CD8-positive, alpha-beta memory T cell (primary cell): Measurements from ENCODE around the gene CDC42BPB. TPM values are rescaled to one million over a fixed set of nuclear protein-coding genes. Genes with fewer than 3 reads are reported as not detected.

Experiments
- CTCF ChIA-PET: fragments of 350-600 bp; sonication (Branson Sonifier 250); formaldehyde crosslinking; loops from one replicate; lab custom pipeline; 2021; ENCODE audit warnings: antibody characterized with exemption; lab: Charles Lee
- POLR2A ChIA-PET: fragments of 350-600 bp; sonication (Branson Sonifier 250); formaldehyde crosslinking; loops from one replicate; lab custom pipeline; 2021; ENCODE audit warnings: antibody characterized with exemption; lab: Charles Lee
- DNase-seq, 5 donors: peaks; one replicate each; pipeline versions ENCODE4 v3.0.0 to v3.0.0-alpha.2; 2020 to 2022; ENCODE audit warnings: mixed read lengths in 1 of 5
- H3K27ac ChIP-seq: one replicate; pipeline ENCODE4 v1.7.0; 2013; ENCODE audit warnings: low read depth, mild to moderate bottlenecking, low read length, moderate library complexity
- H3K27me3 ChIP-seq: 2 replicates; pipeline ENCODE4 v1.7.0; 2013; ENCODE audit warnings: low read length, mild to moderate bottlenecking; ENCODE audit not compliant: insufficient read depth, poor library complexity, severe bottlenecking
- H3K36me3 ChIP-seq: 2 replicates; pipeline ENCODE4 v1.7.0; 2013; ENCODE audit warnings: mild to moderate bottlenecking, low read length, moderate library complexity; ENCODE audit not compliant: insufficient read depth
- H3K4me1 ChIP-seq: 2 replicates; pipeline ENCODE4 v1.7.0; 2013; ENCODE audit warnings: mild to moderate bottlenecking, low read length, moderate library complexity; ENCODE audit not compliant: insufficient read depth
- H3K4me3 ChIP-seq: 2 replicates; pipeline ENCODE4 v1.7.0; 2013; ENCODE audit warnings: mild to moderate bottlenecking, low read length
- H3K9me3 ChIP-seq: 2 replicates; pipeline ENCODE4 v1.7.0; 2013; ENCODE audit warnings: mild to moderate bottlenecking, low read length
- H3K27ac Mint-ChIP-seq, 8 donors: one replicate each; pipeline ENCODE4 v1.8.0; 2020 to 2021; ENCODE audit warnings: mixed read lengths in 8 of 8, mild to moderate bottlenecking in 6 of 8, inconsistent platforms in 3 of 8, moderate library complexity in 3 of 8
- H3K27me3 Mint-ChIP-seq, 2 donors: one replicate each; pipeline ENCODE4 v1.8.0; 2020 to 2021; ENCODE audit warnings: mixed read lengths in 2 of 2, mild to moderate bottlenecking in 1 of 2, moderate library complexity in 1 of 2
- H3K36me3 Mint-ChIP-seq, 3 donors: one replicate each; pipeline ENCODE4 v1.8.0; 2020 to 2021; ENCODE audit warnings: mixed read lengths in 3 of 3, inconsistent platforms in 1 of 3, mild to moderate bottlenecking in 1 of 3
- H3K4me1 Mint-ChIP-seq, 3 donors: one replicate each; pipeline ENCODE4 v1.8.0; 2020 to 2021; ENCODE audit warnings: mixed read lengths in 3 of 3, inconsistent platforms in 1 of 3, mild to moderate bottlenecking in 1 of 3
- H3K4me3 Mint-ChIP-seq, 7 donors: one replicate each; pipeline ENCODE4 v1.8.0; 2020 to 2021; ENCODE audit warnings: mixed read lengths in 7 of 7, mild to moderate bottlenecking in 6 of 7, moderate library complexity in 4 of 7, inconsistent platforms in 2 of 7
- H3K9me3 Mint-ChIP-seq, 5 donors: one replicate each; pipeline ENCODE4 v1.8.0; 2020 to 2022; ENCODE audit warnings: mixed read lengths in 5 of 5, mild to moderate bottlenecking in 3 of 5, moderate library complexity in 2 of 5, inconsistent platforms in 1 of 5
- polyA plus RNA-seq: library from polyadenylated mRNA; unstranded; fragments of 300-500 nt; fragmentation: Illumina TruSeq; gene quantifications from one replicate; pipeline ENCODE4 v1.2.3, GENCODE V29; 2021
- total RNA-seq, 2 experiments: library from RNA; stranded (reverse); gene quantifications; one replicate each; pipeline ENCODE4 v1.2.3, GENCODE V29; 2021

The CDC42BPB gene
- total and polyA plus RNA-seq, 3 experiments from 2014 or later = 0.32 to 2.9 (median 1.6) TPM

- ChIA-PET CTCF (interaction anchor here (1.2 kb wide), 1 partner anchor 10 kb away, joined by 3 read pairs; no protein-coding TSS in a partner anchor), POLR2A (no interaction called here)
- Mint-ChIP-seq H3K27me3 (peaks cover 3 to 9% of the 10 kb centered on the region in 2 donors), H3K27ac (no peak overlapping the region), H3K9me3 (no peaks in the 10 kb centered on the region), H3K4me3 (no peak overlapping the region), H3K4me1 (peaks cover 11 to 21% (median 11%) of the 10 kb centered on the region in 3 donors), H3K36me3 (peaks cover 0 to 5% (median 0%) of the 10 kb centered on the region in 3 donors)
- no peak for DNase-seq
- Histone ChIP-seq H3K27me3 (no peaks in the 10 kb centered on the region), H3K4me3 (no peak overlapping the region), H3K9me3 (no peaks in the 10 kb centered on the region), H3K36me3 (no peaks in the 10 kb centered on the region), H3K27ac (no peak overlapping the region), H3K4me1 (peaks cover 21% of the 10 kb centered on the region)
Measured at GRCh38 chr14:102951799-102952198, 105.5 kb downstream of the CDC42BPB start.

- Histone ChIP-seq H3K4me3 (no peak overlapping the region), H3K27me3 (no peaks in the 10 kb centered on the region), H3K9me3 (no peaks in the 10 kb centered on the region), H3K27ac (no peak overlapping the region), H3K4me1 (peaks cover 21% of the 10 kb centered on the region), H3K36me3 (no peaks in the 10 kb centered on the region)
- Mint-ChIP-seq H3K27me3 (peaks cover 3 to 8% of the 10 kb centered on the region in 2 donors), H3K27ac (no peak overlapping the region), H3K4me1 (peaks cover 11 to 27% (median 14%) of the 10 kb centered on the region in 3 donors), H3K9me3 (no peaks in the 10 kb centered on the region), H3K36me3 (peaks cover 0 to 5% (median 0%) of the 10 kb centered on the region in 3 donors), H3K4me3 (no peak overlapping the region)
- DNase-seq = no peak
- ChIA-PET POLR2A (no interaction called here), CTCF (no interaction called here)
Measured at GRCh38 chr14:102951034-102951433, 106.3 kb downstream of the CDC42BPB start.

- no peak overlapping the region for H3K4me3 Mint-ChIP-seq
- H3K36me3 Mint-ChIP-seq = peaks cover 0 to 5% (median 0%) of the 10 kb centered on the region in 3 donors
- ChIA-PET POLR2A (no interaction called here), CTCF (no interaction called here)
- Histone ChIP-seq H3K27ac (no peak overlapping the region), H3K36me3 (no peaks in the 10 kb centered on the region), H3K9me3 (no peaks in the 10 kb centered on the region), H3K27me3 (no peaks in the 10 kb centered on the region), H3K4me3 (no peak overlapping the region), H3K4me1 (peaks cover 21% of the 10 kb centered on the region)
- H3K9me3 Mint-ChIP-seq = no peaks in the 10 kb centered on the region
- peaks cover 11 to 27% (median 14%) of the 10 kb centered on the region in 3 donors for H3K4me1 Mint-ChIP-seq
- H3K27me3 Mint-ChIP-seq = peaks cover 3 to 8% of the 10 kb centered on the region in 2 donors
- no peak for DNase-seq
- peak overlapping the region in 5 of 8 donors; percentile 13 to 84 (median 57) for H3K27ac Mint-ChIP-seq
Measured at GRCh38 chr14:102949801-102950451, 107.4 kb downstream of the CDC42BPB start.

GRCh38 chr14:102949062-102949800, 108.1 kb downstream of the CDC42BPB start:
- ChIA-PET CTCF (no interaction called here), POLR2A (no interaction called here)
- peaks cover 3 to 8% of the 10 kb centered on the region in 2 donors for H3K27me3 Mint-ChIP-seq
- H3K36me3 ChIP-seq = no peaks in the 10 kb centered on the region
- peaks cover 11 to 27% (median 14%) of the 10 kb centered on the region in 3 donors for H3K4me1 Mint-ChIP-seq
- H3K4me1 ChIP-seq = peaks cover 21% of the 10 kb centered on the region
- no peak overlapping the region for H3K27ac ChIP-seq
- peak overlapping the region in 7 of 8 donors; percentile 13 to 84 (median 57) for H3K27ac Mint-ChIP-seq
- peaks cover 0 to 5% (median 0%) of the 10 kb centered on the region in 3 donors for H3K36me3 Mint-ChIP-seq
- no peaks in the 10 kb centered on the region for H3K9me3 Mint-ChIP-seq
- DNase-seq = peak in 1 of 5 donors; percentile 74
- peak overlapping the region; percentile 15 for H3K4me3 ChIP-seq
- H3K4me3 Mint-ChIP-seq = peak overlapping the region in 5 of 7 donors; percentile 9 to 44 (median 39)
- H3K27me3 ChIP-seq = no peaks in the 10 kb centered on the region
- no peaks in the 10 kb centered on the region for H3K9me3 ChIP-seq

GRCh38 chr14:102948698-102949061, 108.7 kb downstream of the CDC42BPB start:
- no peak for DNase-seq

GRCh38 chr14:102947321-102948103, 109.8 kb downstream of the CDC42BPB start:
- H3K4me1 Mint-ChIP-seq = peaks cover 11 to 27% (median 14%) of the 10 kb centered on the region in 3 donors
- no peaks in the 10 kb centered on the region for H3K9me3 Mint-ChIP-seq
- no peaks in the 10 kb centered on the region for H3K9me3 ChIP-seq
- CTCF ChIA-PET = no interaction called here
- H3K36me3 ChIP-seq = no peaks in the 10 kb centered on the region
- H3K4me3 Mint-ChIP-seq = peak overlapping the region in 3 of 7 donors; percentile 58 to 88 (median 79)
- H3K4me3 ChIP-seq = no peak overlapping the region
- peaks cover 3 to 11% of the 10 kb centered on the region in 2 donors for H3K27me3 Mint-ChIP-seq
- no peak overlapping the region for H3K27ac ChIP-seq
- POLR2A ChIA-PET = no interaction called here
- peaks cover 21% of the 10 kb centered on the region for H3K4me1 ChIP-seq
- H3K27ac Mint-ChIP-seq = peak overlapping the region in 1 of 8 donors; percentile 74
- peaks cover 0 to 5% (median 0%) of the 10 kb centered on the region in 3 donors for H3K36me3 Mint-ChIP-seq
- no peaks in the 10 kb centered on the region for H3K27me3 ChIP-seq
- no peak for DNase-seq

More at GRCh38 chr14:102948698-102949061, 108.7 kb downstream of the CDC42BPB start:
- Mint-ChIP-seq H3K27ac (peak overlapping the region in 4 of 8 donors; percentile 23 to 66 (median 41)), H3K9me3 (no peaks in the 10 kb centered on the region), H3K36me3 (peaks cover 0 to 5% (median 0%) of the 10 kb centered on the region in 3 donors), H3K27me3 (peaks cover 3 to 9% of the 10 kb centered on the region in 2 donors), H3K4me3 (peak overlapping the region in 3 of 7 donors; percentile 35 to 44 (median 39)), H3K4me1 (peaks cover 11 to 27% (median 14%) of the 10 kb centered on the region in 3 donors)
- H3K9me3 ChIP-seq = no peaks in the 10 kb centered on the region
- H3K4me1 ChIP-seq = peaks cover 21% of the 10 kb centered on the region
- H3K27ac ChIP-seq = no peak overlapping the region
- no peaks in the 10 kb centered on the region for H3K36me3 ChIP-seq
- ChIA-PET CTCF (no interaction called here), POLR2A (no interaction called here)
- H3K27me3 ChIP-seq = no peaks in the 10 kb centered on the region
- peak overlapping the region; percentile 15 for H3K4me3 ChIP-seq

- Mint-ChIP-seq H3K9me3 (no peaks in the 10 kb centered on the region), H3K27ac (no peak overlapping the region), H3K4me3 (no peak overlapping the region), H3K27me3 (peaks cover 3 to 5% of the 10 kb centered on the region in 2 donors), H3K36me3 (peaks cover 0 to 3% (median 0%) of the 10 kb centered on the region in 3 donors), H3K4me1 (peaks cover 11 to 27% (median 14%) of the 10 kb centered on the region in 3 donors)
- ChIA-PET CTCF (no interaction called here), POLR2A (no interaction called here)
- peaks cover 21% of the 10 kb centered on the region for H3K4me1 ChIP-seq
- H3K27me3 ChIP-seq = no peaks in the 10 kb centered on the region
- no peak overlapping the region for H3K4me3 ChIP-seq
- no peak for DNase-seq
- H3K27ac ChIP-seq = no peak overlapping the region
- no peaks in the 10 kb centered on the region for H3K9me3 ChIP-seq
- no peaks in the 10 kb centered on the region for H3K36me3 ChIP-seq
Measured at GRCh38 chr14:102945346-102946130, 111.8 kb downstream of the CDC42BPB start.
